HepG2 (cell line): ENCODE results near the gene VGLL4. TPM values are rescaled to one million over a fixed set of nuclear protein-coding genes. Genes with fewer than 3 reads are reported as not detected.

ENCODE experiments used
- ATAC-seq: fragments of 200-7000 bp; cut with Tn5 transposase; 3 replicates; pipeline ENCODE4 v1.9.1; 2020; ENCODE audit warnings: mild to moderate bottlenecking, moderate library complexity
- BruUV-seq: library from RNA; stranded (reverse); fragments of 400-500 nt; replicated peaks from 2 replicates; lab custom pipeline; 2021; lab: Mats Ljungman, UMichigan
- CTCF ChIA-PET: fragments of 300-600 bp; formaldehyde crosslinking; extraction: SDS; loops from one replicate; lab custom pipeline; 2021; ENCODE audit warnings: low total read pairs, inconsistent platforms, low intra/inter-chr PET ratio; lab: Yijun Ruan, JAX
- POLR2A ChIA-PET: fragments of 350-600 bp; sonication (Branson Sonifier 250); formaldehyde crosslinking; loops from one replicate; lab custom pipeline; 2020; ENCODE audit warnings: antibody characterized with exemption, inconsistent platforms; lab: Yijun Ruan, JAX
- DNase-seq: peaks from one replicate; pipeline ENCODE4 v3.0.0-alpha.2; 2015; ENCODE audit warnings: low spot score
- FAIRE-seq: peaks from 3 replicates; lab custom pipeline; 2011; peaks lifted over from hg19 to GRCh38; lab: Jason Lieb, UNC
- H2AFZ ChIP-seq: one replicate; pipeline ENCODE4 v1.6.1; 2011; ENCODE audit warnings: low read length, inconsistent platforms
- H3K27ac ChIP-seq: fragments of 300-600 bp; 3 replicates; pipeline ENCODE4 v1.8.0; 2011; ENCODE audit warnings: mixed run types, mild to moderate bottlenecking, mixed read lengths, low read length, inconsistent platforms; ENCODE audit not compliant: insufficient read depth; ENCODE audit errors: extremely low read length
- H3K27me3 ChIP-seq, 2 experiments: fragments of 200-600 bp in 1 of 2; 2 replicates in 1 of 2; 3 replicates in 1 of 2; pipeline versions ENCODE4 v1.6.0 to v1.8.0; 2011; ENCODE audit warnings: low read length in 2 of 2, mild to moderate bottlenecking in 2 of 2, moderate library complexity in 2 of 2, inconsistent platforms in 1 of 2; ENCODE audit not compliant: insufficient read depth in 2 of 2, control insufficient read depth in 1 of 2
- H3K36me3 ChIP-seq, 2 experiments: fragments of 200-600 bp in 1 of 2; replicated peaks in 1 of 2; 2 replicates in 1 of 2; 3 replicates in 1 of 2; pipeline versions ENCODE4 v1.5.1 to v1.8.0; 2011; ENCODE audit warnings: low read length in 2 of 2, inconsistent platforms in 1 of 2; ENCODE audit not compliant: insufficient read depth in 2 of 2, control insufficient read depth in 1 of 2
- H3K4me1 ChIP-seq: 2 replicates; pipeline ENCODE4 v1.5.1; 2012; ENCODE audit warnings: low read length, inconsistent platforms; ENCODE audit not compliant: insufficient read depth
- H3K4me2 ChIP-seq: 2 replicates; pipeline ENCODE4 v1.6.0; 2011; ENCODE audit warnings: low read depth, low read length, inconsistent platforms
- H3K4me3 ChIP-seq, 3 experiments: fragments of 200-600 bp in 1 of 3; sonication (generic), shearing (Covaris generic) in 1 of 3; replicated peaks in 1 of 3; 2 replicates each; pipeline ENCODE4 v1.5.1; 2011 to 2016; ENCODE audit warnings: low read length in 3 of 3, inconsistent platforms in 2 of 3, low read depth in 2 of 3, mild to moderate bottlenecking in 2 of 3, control low read depth in 1 of 3, mixed read lengths in 1 of 3; ENCODE audit not compliant: insufficient read depth in 1 of 3
- H3K79me2 ChIP-seq: one replicate; pipeline ENCODE4 v1.6.1; 2011; ENCODE audit warnings: low read length, inconsistent platforms; ENCODE audit not compliant: insufficient read depth
- H3K9ac ChIP-seq: 2 replicates; pipeline ENCODE4 v1.6.0; 2011; ENCODE audit warnings: mild to moderate bottlenecking, low read depth, low read length, inconsistent platforms; ENCODE audit not compliant: insufficient read depth
- H3K9me3 ChIP-seq: 2 replicates; pipeline ENCODE4 v1.5.1; 2012; ENCODE audit warnings: mild to moderate bottlenecking, low read length
- H4K20me1 ChIP-seq: 2 replicates; pipeline ENCODE4 v1.6.0; 2011; ENCODE audit warnings: inconsistent platforms, mild to moderate bottlenecking, low read length, moderate library complexity; ENCODE audit not compliant: insufficient read depth
- ATRX ChIP-seq: sonication (generic); formaldehyde crosslinking; IDR thresholded peaks from 2 replicates; pipeline ENCODE4 v1.4.0; 2020; ENCODE audit warnings: missing genetic modification reagents, borderline replicate concordance
- BCL6 ChIP-seq: IDR thresholded peaks from 2 replicates; pipeline ENCODE4 v1.6.1; 2016; ENCODE audit warnings: missing genetic modification reagents, missing compliant biosample characterization
- FOXK2 ChIP-seq: fragments of 450-650 bp; IDR thresholded peaks from 2 replicates; pipeline ENCODE4 v1.6.1; 2016
- ZBTB1 ChIP-seq: sonication (generic); formaldehyde crosslinking; IDR thresholded peaks from 2 replicates; pipeline ENCODE4 v1.4.0; 2020; ENCODE audit warnings: missing genetic modification reagents, borderline replicate concordance
- ZNF20 ChIP-seq: sonication (generic); formaldehyde crosslinking; IDR thresholded peaks from 2 replicates; pipeline ENCODE4 v1.4.0; 2020; ENCODE audit warnings: mild to moderate bottlenecking, moderate library complexity, missing genetic modification reagents
- ZNF558 ChIP-seq: sonication (generic); formaldehyde crosslinking; IDR thresholded peaks from 2 replicates; pipeline ENCODE4 v1.9.0; 2022; ENCODE audit warnings: mild to moderate bottlenecking, missing genetic modification reagents, borderline replicate concordance
- ZNF709 ChIP-seq: sonication (generic); formaldehyde crosslinking; IDR thresholded peaks from 2 replicates; pipeline ENCODE4 v1.5.0; 2020; ENCODE audit warnings: mild to moderate bottlenecking, missing genetic modification reagents
- ZSCAN9 ChIP-seq: IDR thresholded peaks from 2 replicates; pipeline ENCODE4 v1.6.1; 2016; ENCODE audit warnings: borderline replicate concordance
- WGBS: methylation state at CpG from one replicate; pipeline ENCODE4 v1.1.6; 2017; ENCODE audit warnings: low lambda C conversion rate; 5-methylcytosine and 5-hydroxymethylcytosine counted together
- in situ Hi-C: cut with HindIII; loops from 2 replicates; pipeline ENCODE4 v1.10.0; 2017; ENCODE audit warnings: low pct_unique_long_range_greater_than_20kb; ENCODE audit not compliant: extremely low pct_ligation_motif_present
- intact Hi-C: fragments of 100-400 bp; cut with micrococcal nuclease; formaldehyde crosslinking; loops from one replicate; pipeline ENCODE4 v1.10.0; 2022; ENCODE audit not compliant: unreplicated experiment
- polyA plus RNA-seq, 8 experiments: library from polyadenylated mRNA; depleted of rRNA in 3 of 8; stranded (reverse) in 7 of 8; unstranded in 1 of 8; fragments of >200 nt; fragmentation: Illumina TruSeq in 4 of 8; extraction: Trizol in 4 of 8; gene quantifications; 2 replicates each; pipeline versions ENCODE4 v1.2.1 to v1.2.3, GENCODE V29; 2011 to 2016; ENCODE audit warnings: low read depth in 4 of 8, missing spikeins in 1 of 8, mixed read lengths in 1 of 8; ENCODE audit not compliant: insufficient read depth in 1 of 8
- total RNA-seq, 5 experiments: library from RNA; depleted of rRNA; stranded (reverse); fragments of >200 nt; fragmentation: Illumina TruSeq; extraction: Trizol; gene quantifications; 2 replicates each; pipeline ENCODE4 v1.2.3, GENCODE V29; 2016; ENCODE audit warnings: low read depth in 1 of 5
- TF ChIP-seq, protein P1 (sequence below): sonication (generic); formaldehyde crosslinking; IDR thresholded peaks from 2 replicates; pipeline ENCODE4 v1.4.0; 2020; ENCODE audit warnings: missing genetic modification reagents
- TF ChIP-seq, protein P2 (sequence below): sonication (generic); formaldehyde crosslinking; IDR thresholded peaks from 2 replicates; pipeline ENCODE4 v1.5.0; 2020; ENCODE audit warnings: mild to moderate bottlenecking, missing genetic modification reagents, borderline replicate concordance
- TF ChIP-seq, protein P3 (sequence below): sonication (generic); formaldehyde crosslinking; conservative IDR thresholded peaks from 2 replicates; pipeline ENCODE4 v1.4.0; 2020; ENCODE audit warnings: missing genetic modification reagents
- TF ChIP-seq, protein P4 (sequence below): IDR thresholded peaks from 2 replicates; pipeline ENCODE4 v1.6.1; 2016; ENCODE audit warnings: missing compliant biosample characterization, missing genetic modification reagents, borderline replicate concordance
- TF ChIP-seq, protein P5 (sequence below): sonication (generic); formaldehyde crosslinking; IDR thresholded peaks from 2 replicates; pipeline ENCODE4 v1.4.0; 2020; ENCODE audit warnings: mild to moderate bottlenecking, missing genetic modification reagents

The VGLL4 gene
- total and polyA plus RNA-seq, 2 of the 13 experiments (the other 11 are each of a cell fraction or from before 2014, with no cell fraction given): 23.2 to 39.0 TPM

DNA sequence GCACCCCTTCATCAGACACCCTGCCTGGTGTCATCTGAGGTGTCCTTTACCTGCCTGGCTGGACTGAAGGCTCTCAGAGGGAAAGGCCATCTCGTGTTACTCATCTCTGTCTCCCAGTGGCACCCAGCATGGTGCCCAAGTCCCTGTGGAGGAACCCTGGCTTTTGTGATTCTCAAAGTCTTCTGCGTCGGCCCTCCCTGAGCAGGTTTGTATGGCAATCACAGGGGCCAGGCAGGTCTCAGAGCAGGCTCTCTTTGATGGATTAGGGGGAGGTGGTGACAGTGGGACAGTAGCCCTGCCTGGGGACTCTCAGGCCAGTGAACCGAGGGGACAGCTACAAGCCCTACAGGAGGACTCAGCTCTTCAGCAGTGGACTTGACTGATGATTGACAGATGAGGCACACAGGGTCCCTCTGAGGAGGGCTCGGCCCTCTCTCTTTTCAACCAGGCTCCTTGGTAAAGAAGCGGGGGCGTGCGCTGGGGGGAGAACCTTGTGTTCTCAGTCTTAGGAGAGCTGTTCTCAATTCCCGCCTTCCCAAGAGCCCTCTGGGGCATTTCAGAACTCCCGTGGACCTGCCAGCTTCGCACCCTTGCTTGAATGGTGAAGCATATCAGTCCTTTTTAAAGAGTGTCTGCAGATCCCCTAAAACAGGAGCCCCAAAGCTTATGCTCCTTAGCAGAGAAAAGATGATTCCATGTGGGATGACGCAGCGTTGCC, 108.3 kb downstream of the VGLL4 start (continued):
- TF ChIP-seq, protein P1, sequence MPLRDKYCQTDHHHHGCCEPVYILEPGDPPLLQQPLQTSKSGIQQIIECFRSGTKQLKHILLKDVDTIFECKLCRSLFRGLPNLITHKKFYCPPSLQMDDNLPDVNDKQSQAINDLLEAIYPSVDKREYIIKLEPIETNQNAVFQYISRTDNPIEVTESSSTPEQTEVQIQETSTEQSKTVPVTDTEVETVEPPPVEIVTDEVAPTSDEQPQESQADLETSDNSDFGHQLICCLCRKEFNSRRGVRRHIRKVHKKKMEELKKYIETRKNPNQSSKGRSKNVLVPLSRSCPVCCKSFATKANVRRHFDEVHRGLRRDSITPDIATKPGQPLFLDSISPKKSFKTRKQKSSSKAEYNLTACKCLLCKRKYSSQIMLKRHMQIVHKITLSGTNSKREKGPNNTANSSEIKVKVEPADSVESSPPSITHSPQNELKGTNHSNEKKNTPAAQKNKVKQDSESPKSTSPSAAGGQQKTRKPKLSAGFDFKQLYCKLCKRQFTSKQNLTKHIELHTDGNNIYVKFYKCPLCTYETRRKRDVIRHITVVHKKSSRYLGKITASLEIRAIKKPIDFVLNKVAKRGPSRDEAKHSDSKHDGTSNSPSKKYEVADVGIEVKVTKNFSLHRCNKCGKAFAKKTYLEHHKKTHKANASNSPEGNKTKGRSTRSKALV (CRISPR knock-in tag): no peak
- TF ChIP-seq ZNF20 (CRISPR knock-in tag) (no peak), ZSCAN9 (no peak), ATRX (CRISPR knock-in tag) (no peak), ZNF558 (CRISPR knock-in tag) (no peak), ZNF709 (no peak)
- TF ChIP-seq, protein P2, sequence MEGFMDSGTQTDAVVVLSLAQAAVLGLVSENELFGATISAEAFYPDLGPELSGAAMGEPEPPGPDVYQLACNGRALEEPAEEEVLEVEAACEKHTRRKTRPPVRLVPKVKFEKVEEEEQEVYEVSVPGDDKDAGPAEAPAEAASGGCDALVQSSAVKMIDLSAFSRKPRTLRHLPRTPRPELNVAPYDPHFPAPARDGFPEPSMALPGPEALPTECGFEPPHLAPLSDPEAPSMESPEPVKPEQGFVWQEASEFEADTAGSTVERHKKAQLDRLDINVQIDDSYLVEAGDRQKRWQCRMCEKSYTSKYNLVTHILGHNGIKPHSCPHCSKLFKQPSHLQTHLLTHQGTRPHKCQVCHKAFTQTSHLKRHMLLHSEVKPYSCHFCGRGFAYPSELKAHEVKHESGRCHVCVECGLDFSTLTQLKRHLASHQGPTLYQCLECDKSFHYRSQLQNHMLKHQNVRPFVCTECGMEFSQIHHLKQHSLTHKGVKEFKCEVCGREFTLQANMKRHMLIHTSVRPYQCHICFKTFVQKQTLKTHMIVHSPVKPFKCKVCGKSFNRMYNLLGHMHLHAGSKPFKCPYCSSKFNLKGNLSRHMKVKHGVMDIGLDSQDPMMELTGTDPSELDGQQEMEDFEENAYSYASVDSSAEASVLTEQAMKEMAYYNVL (CRISPR knock-in tag): no peak
- TF ChIP-seq, all 625 proteins: peak for 0

DNA sequence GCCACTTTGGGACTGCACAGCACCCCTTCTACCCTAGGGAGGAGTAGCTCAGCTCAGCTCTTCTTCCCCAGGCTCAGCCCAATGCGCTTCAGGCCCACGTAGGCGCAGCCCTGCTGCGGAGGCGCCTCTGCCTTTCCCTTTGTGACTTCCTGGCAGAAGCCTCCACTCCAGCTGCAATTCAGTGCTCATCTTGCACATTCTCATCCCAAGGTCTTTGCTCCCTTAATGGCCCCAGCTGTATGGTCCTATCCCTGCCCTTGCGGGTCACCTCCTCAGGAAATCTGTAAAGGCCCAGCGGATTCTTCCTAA, 109.0 kb downstream of the VGLL4 start:
- no TSS peak for BruUV-seq
- ChIA-PET CTCF (no interaction called here), POLR2A (no interaction called here)
- H3K9me3 ChIP-seq: no peaks in the 10 kb centered on the region
- H3K27me3 ChIP-seq: no peaks in the 10 kb centered on the region
- no peaks in the 10 kb centered on the region for H3K36me3 ChIP-seq
- H3K79me2 ChIP-seq: no peaks in the 10 kb centered on the region
- peaks cover 16% of the 10 kb centered on the region for H3K4me1 ChIP-seq
- 100% methylated on average over 5 of the region's 7 CpGs for WGBS
- H3K4me3 ChIP-seq: no peak overlapping the region
- no peak for FAIRE-seq
- H3K27ac ChIP-seq: no peak overlapping the region
- no peak for DNase-seq
- no peak overlapping the region for H2AFZ ChIP-seq
- intact Hi-C loops (no loop called here), in situ Hi-C loops (loop anchor here (5.0 kb wide), 1 partner anchor 152 kb away; no protein-coding TSS in a partner anchor)
- no peak overlapping the region for H3K9ac ChIP-seq
- ATAC-seq: no peak
- no peaks in the 10 kb centered on the region for H4K20me1 ChIP-seq
- no peak overlapping the region for H3K4me2 ChIP-seq
- TF ChIP-seq ZBTB1 (CRISPR knock-in tag) (no peak), FOXK2 (no peak), BCL6 (CRISPR knock-in tag) (no peak)
- TF ChIP-seq, protein P3, sequence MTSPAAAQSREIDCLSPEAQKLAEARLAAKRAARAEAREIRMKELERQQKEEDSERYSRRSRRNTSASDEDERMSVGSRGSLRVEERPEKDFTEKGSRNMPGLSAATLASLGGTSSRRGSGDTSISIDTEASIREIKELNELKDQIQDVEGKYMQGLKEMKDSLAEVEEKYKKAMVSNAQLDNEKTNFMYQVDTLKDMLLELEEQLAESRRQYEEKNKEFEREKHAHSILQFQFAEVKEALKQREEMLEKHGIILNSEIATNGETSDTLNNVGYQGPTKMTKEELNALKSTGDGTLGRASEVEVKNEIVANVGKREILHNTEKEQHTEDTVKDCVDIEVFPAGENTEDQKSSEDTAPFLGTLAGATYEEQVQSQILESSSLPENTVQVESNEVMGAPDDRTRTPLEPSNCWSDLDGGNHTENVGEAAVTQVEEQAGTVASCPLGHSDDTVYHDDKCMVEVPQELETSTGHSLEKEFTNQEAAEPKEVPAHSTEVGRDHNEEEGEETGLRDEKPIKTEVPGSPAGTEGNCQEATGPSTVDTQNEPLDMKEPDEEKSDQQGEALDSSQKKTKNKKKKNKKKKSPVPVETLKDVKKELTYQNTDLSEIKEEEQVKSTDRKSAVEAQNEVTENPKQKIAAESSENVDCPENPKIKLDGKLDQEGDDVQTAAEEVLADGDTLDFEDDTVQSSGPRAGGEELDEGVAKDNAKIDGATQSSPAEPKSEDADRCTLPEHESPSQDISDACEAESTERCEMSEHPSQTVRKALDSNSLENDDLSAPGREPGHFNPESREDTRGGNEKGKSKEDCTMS: no peak
- TF ChIP-seq, protein P4, sequence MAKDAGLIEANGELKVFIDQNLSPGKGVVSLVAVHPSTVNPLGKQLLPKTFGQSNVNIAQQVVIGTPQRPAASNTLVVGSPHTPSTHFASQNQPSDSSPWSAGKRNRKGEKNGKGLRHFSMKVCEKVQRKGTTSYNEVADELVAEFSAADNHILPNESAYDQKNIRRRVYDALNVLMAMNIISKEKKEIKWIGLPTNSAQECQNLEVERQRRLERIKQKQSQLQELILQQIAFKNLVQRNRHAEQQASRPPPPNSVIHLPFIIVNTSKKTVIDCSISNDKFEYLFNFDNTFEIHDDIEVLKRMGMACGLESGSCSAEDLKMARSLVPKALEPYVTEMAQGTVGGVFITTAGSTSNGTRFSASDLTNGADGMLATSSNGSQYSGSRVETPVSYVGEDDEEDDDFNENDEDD (CRISPR knock-in tag): no peak
- TF ChIP-seq, protein P5, sequence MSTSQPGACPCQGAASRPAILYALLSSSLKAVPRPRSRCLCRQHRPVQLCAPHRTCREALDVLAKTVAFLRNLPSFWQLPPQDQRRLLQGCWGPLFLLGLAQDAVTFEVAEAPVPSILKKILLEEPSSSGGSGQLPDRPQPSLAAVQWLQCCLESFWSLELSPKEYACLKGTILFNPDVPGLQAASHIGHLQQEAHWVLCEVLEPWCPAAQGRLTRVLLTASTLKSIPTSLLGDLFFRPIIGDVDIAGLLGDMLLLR (CRISPR knock-in tag): no peak
